Colonic mucosa (tissue), 4 donors: ENCODE measurements around the gene TRAK1. TPM values are rescaled to one million over a fixed set of nuclear protein-coding genes. Genes with fewer than 3 reads are reported as not detected.
"Not testable (repeated sequence)": the region's sequence is repeated elsewhere in the genome, so short reads cannot be mapped to it uniquely, and the experiment has no call there.

Experiments used
- DNase-seq: peaks from one replicate; pipeline ENCODE4 v3.0.0-alpha.2; 2020
- H3K27ac ChIP-seq: fragments of 200-600 bp; one replicate; pipeline ENCODE4 v1.8.0; 2021
- H3K27me3 ChIP-seq: fragments of 200-600 bp; one replicate; pipeline ENCODE4 v1.8.0; 2021
- H3K36me3 ChIP-seq: fragments of 200-600 bp; one replicate; pipeline ENCODE4 v1.8.0; 2021
- H3K4me1 ChIP-seq: fragments of 200-600 bp; one replicate; pipeline ENCODE4 v1.8.0; 2021; ENCODE audit warnings: mild to moderate bottlenecking
- H3K4me3 ChIP-seq: fragments of 200-600 bp; one replicate; pipeline ENCODE4 v1.8.0; 2021
- H3K9ac ChIP-seq, 2 donors: one replicate each; pipeline ENCODE4 v1.7.0; 2013; ENCODE audit warnings: control low read depth in 2 of 2, low read depth in 2 of 2, low read length in 2 of 2
- H3K9me3 ChIP-seq: fragments of 200-600 bp; one replicate; pipeline ENCODE4 v1.8.0; 2021
- CTCF ChIP-seq: fragments of 200-600 bp; IDR thresholded peaks from one replicate; pipeline ENCODE4 v1.8.0; 2022; ENCODE audit warnings: antibody characterized with exemption, mild to moderate bottlenecking
- intact Hi-C: fragments of 100-400 bp; cut with DNase I; formaldehyde crosslinking; loops from one replicate; pipeline ENCODE4 v1.14.1; 2022
- total RNA-seq, 2 donors: library from RNA; stranded (reverse); fragmentation: NEBNext Ultra II Directional in 1 of 2; extraction: Animal tissue kit (Norgen Biotek cat#: 25700) in 1 of 2; gene quantifications; one replicate each; pipeline ENCODE4 v1.2.1, GENCODE V29; 2021
- donor health status: healthy.
- donor health status: DM: no; HTN: no; CAD: no.
- donor health status: DM: no; HTN: no; CAD: no.

The TRAK1 gene
- total RNA-seq, 2 donors from 2014 or later = 58.9 to 70.3 TPM

- Histone ChIP-seq H3K9me3 (no peaks in the 10 kb centered on the region), H3K4me1 (no peaks in the 10 kb centered on the region), H3K36me3 (no peaks in the 10 kb centered on the region), H3K27ac (no peak overlapping the region), H3K4me3 (no peak overlapping the region), H3K27me3 (no peaks in the 10 kb centered on the region), H3K9ac (no peak overlapping the region)
- DNase-seq = no peak
- no peak for TF ChIP-seq CTCF
- intact Hi-C loops = no loop called here
Observed at GRCh38 chr3:42101048-42101447, 9.9 kb downstream of the TRAK1 start.

DNA sequence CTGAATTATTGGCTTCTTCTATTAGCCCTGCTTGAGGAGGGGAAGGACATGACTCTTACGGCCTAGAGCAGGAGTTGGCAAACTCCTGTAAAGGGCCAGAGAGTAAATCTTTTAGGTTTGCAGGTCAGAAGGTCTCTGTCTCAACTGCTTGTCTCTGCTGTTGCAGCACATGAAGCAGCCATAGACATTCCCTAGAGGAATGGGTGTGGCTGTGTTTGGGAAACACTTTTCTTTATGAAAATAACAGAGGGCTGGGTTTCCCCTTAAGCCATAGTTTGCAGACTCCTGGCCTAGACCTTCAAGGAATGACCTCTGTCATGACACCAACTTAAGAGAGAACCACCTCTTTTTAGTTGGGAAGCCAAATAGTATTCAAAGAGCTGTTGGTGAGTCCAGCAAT, 10.3 kb downstream of the TRAK1 start:
- H3K9me3 ChIP-seq = no peaks in the 10 kb centered on the region
- H3K36me3 ChIP-seq = no peaks in the 10 kb centered on the region
- intact Hi-C loops = no loop called here
- H3K4me3 ChIP-seq = no peak overlapping the region
- H3K27me3 ChIP-seq = no peaks in the 10 kb centered on the region
- no peak for DNase-seq
- no peaks in the 10 kb centered on the region for H3K4me1 ChIP-seq
- no peak overlapping the region for H3K27ac ChIP-seq
- TF ChIP-seq CTCF = no peak
- H3K9ac ChIP-seq = no peak overlapping the region

DNA sequence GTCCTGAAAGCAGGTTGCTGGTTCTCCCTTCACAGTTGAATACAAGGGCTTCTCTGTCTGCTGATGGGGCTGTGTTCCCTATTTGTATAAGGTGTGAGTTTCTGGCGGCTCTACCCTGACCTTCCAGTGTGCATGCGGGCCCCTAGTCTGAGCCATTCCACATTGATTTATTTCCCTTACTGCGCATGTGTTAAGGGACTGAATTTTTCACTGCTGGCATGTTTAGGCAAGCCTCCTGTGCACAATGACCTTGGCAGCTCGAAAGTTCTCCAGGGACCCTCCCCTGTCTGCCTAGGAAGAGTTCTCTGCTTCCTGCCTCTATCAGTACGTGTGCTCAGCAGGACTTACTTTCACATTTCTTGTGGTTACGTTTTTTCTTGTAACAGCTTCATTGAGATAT, 11.4 kb downstream of the TRAK1 start:
- intact Hi-C loops = no loop called here
- Histone ChIP-seq H3K27ac (no peak overlapping the region), H3K4me3 (no peak overlapping the region), H3K27me3 (no peaks in the 10 kb centered on the region), H3K36me3 (no peaks in the 10 kb centered on the region), H3K9me3 (no peaks in the 10 kb centered on the region), H3K9ac (no peak overlapping the region), H3K4me1 (no peaks in the 10 kb centered on the region)
- TF ChIP-seq CTCF = no peak
- DNase-seq = no peak

GRCh38 chr3:42103921-42104665, 12.9 kb downstream of the TRAK1 start:
- H3K9me3 ChIP-seq, DNase-seq, H3K4me1 ChIP-seq, intact Hi-C loops, H3K36me3 ChIP-seq, H3K27ac ChIP-seq, H3K27me3 ChIP-seq, H3K4me3 ChIP-seq, H3K9ac ChIP-seq: not testable (repeated sequence)

DNA sequence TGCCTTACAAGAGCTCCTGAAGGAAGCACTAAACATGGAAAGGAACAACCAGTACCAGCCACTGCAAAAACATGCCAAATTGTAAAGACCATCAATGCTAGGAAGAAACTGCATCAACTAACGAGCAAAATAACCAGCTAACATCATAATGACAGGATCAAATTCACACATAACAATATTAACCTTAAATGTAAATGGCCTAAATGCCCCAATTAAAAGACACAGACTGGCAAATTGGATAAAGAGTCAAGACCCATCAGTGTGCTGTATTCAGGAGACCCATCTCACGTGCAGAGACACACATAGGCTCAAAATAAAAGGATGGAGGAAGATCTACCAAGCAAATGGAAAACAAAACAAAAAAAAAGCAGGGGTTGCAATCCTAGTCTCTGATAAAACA, 14.8 kb downstream of the TRAK1 start:
- intact Hi-C loops, DNase-seq, H3K27ac ChIP-seq, H3K9ac ChIP-seq, H3K4me3 ChIP-seq, H3K27me3 ChIP-seq, H3K36me3 ChIP-seq, H3K4me1 ChIP-seq, H3K9me3 ChIP-seq: not testable (repeated sequence)

GRCh38 chr3:42106646-42107045, 15.5 kb downstream of the TRAK1 start:
- Histone ChIP-seq H3K36me3 (no peaks in the 10 kb centered on the region), H3K9ac (no peak overlapping the region), H3K4me3 (no peak overlapping the region), H3K27me3 (no peaks in the 10 kb centered on the region), H3K9me3 (no peaks in the 10 kb centered on the region), H3K4me1 (no peaks in the 10 kb centered on the region), H3K27ac (no peak overlapping the region)
- no peak for TF ChIP-seq CTCF
- intact Hi-C loops = no loop called here
- DNase-seq = no peak
